Stimulated activated naive B cell treated with anti-CD40 and anti-IgM and Interleukin-4, amounts not matched to agents 10 μg/mL and 1 μg/mL and 100 μg/mL, for 72 hours (primary cell): ENCODE results near the gene L3MBTL1.

ENCODE experiments used
- ATAC-seq, 2 donors: fragments of 150-1000 bp; cut with Tn5 transposase; replicated peaks; 2 replicates each; pipeline ENCODE4 v1.10.0; 2021; ENCODE audit warnings: moderate library complexity in 1 of 2
- DNase-seq: peaks from one replicate; pipeline ENCODE4 v3.0.0; 2021
- H3K27ac Mint-ChIP-seq: one replicate; pipeline ENCODE4 v1.8.0; 2022; ENCODE audit warnings: mild to moderate bottlenecking, mixed read lengths
- H3K27me3 Mint-ChIP-seq, 2 donors: one replicate each; pipeline ENCODE4 v1.8.0; 2022; ENCODE audit warnings: mixed read lengths in 2 of 2
- H3K36me3 Mint-ChIP-seq, 2 donors: one replicate each; pipeline ENCODE4 v1.8.0; 2022; ENCODE audit warnings: mixed read lengths in 2 of 2, mild to moderate bottlenecking in 1 of 2
- H3K4me1 Mint-ChIP-seq, 2 donors: one replicate each; pipeline ENCODE4 v1.8.0; 2022; ENCODE audit warnings: mixed read lengths in 2 of 2, mild to moderate bottlenecking in 1 of 2
- H3K4me3 Mint-ChIP-seq, 2 donors: one replicate each; pipeline ENCODE4 v1.8.0; 2022; ENCODE audit warnings: mild to moderate bottlenecking in 2 of 2, mixed read lengths in 2 of 2, moderate library complexity in 1 of 2
- H3K9me3 Mint-ChIP-seq, 2 donors: one replicate each; pipeline ENCODE4 v1.8.0; 2022; ENCODE audit warnings: mixed read lengths in 2 of 2, mild to moderate bottlenecking in 1 of 2

L3MBTL1 gene

DNA sequence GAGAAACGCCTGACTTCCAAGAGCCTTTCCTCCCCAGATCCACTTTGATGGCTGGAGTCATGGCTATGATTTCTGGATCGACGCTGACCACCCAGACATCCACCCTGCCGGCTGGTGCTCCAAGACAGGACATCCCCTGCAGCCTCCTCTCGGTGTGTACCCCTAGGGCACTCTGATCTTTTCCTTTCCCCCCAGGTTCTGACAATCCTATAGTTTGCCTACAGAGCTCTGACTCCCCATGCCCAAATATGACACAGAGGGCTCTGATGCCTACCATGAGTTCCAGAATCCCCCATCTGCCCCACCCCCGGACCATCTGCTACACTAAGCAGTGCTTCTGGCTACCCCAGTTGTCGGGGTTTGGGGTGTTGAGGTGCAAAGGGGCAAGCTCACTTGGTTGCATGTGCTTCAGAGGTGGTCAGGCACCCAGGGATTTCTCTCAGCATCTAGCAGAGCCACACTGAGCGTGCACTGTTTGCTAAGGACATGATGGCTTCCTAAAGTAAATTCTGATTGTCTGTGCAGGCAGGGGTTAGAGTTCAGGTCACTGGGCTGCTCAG is 27.4 kb downstream of the L3MBTL1 start:
- Mint-ChIP-seq H3K4me1 (peaks cover 0 to 5% of the 10 kb centered on the region in 2 donors), H3K36me3 (peaks cover 4 to 7% of the 10 kb centered on the region in 2 donors), H3K27me3 (no peaks in the 10 kb centered on the region), H3K9me3 (no peaks in the 10 kb centered on the region), H3K27ac (no peak overlapping the region), H3K4me3 (no peak overlapping the region)
- ATAC-seq: no peak
- no peak for DNase-seq

DNA sequence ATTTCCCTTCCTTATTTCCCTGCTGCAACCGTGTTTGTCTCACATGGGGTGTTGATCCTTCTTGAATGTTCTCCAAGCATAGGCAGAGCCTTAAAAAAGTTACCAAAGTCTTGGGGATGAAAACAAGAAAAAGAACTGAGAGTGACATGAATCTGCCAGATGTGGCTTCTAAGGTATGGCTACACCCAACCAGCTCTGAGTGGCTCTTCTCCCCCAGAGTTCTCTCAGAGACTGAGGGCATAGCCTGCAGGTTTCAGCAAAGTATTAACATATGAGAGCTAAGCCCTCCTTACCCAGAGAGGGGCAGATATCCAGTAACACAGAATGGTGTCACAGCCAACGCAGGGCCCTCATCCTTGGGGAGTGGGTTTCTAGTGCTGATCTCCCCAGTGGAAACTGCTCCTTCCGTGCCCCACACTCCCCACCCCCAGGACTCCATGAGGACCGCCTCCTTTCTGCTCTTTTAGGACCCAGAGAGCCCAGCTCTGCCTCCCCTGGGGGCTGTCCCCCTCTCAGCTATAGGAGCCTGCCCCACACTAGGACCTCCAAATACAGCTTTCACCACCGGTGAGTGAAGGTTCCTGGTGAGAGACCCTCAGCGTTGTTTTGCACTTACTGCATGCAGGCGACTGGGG is 28.0 kb downstream of the L3MBTL1 start:
- Mint-ChIP-seq H3K9me3 (no peaks in the 10 kb centered on the region), H3K36me3 (peaks cover 7% of the 10 kb centered on the region in 2 donors), H3K4me1 (peaks cover 0 to 5% of the 10 kb centered on the region in 2 donors), H3K4me3 (no peak overlapping the region), H3K27me3 (no peaks in the 10 kb centered on the region), H3K27ac (no peak overlapping the region)
- ATAC-seq (no peak), DNase-seq (no peak)

DNA sequence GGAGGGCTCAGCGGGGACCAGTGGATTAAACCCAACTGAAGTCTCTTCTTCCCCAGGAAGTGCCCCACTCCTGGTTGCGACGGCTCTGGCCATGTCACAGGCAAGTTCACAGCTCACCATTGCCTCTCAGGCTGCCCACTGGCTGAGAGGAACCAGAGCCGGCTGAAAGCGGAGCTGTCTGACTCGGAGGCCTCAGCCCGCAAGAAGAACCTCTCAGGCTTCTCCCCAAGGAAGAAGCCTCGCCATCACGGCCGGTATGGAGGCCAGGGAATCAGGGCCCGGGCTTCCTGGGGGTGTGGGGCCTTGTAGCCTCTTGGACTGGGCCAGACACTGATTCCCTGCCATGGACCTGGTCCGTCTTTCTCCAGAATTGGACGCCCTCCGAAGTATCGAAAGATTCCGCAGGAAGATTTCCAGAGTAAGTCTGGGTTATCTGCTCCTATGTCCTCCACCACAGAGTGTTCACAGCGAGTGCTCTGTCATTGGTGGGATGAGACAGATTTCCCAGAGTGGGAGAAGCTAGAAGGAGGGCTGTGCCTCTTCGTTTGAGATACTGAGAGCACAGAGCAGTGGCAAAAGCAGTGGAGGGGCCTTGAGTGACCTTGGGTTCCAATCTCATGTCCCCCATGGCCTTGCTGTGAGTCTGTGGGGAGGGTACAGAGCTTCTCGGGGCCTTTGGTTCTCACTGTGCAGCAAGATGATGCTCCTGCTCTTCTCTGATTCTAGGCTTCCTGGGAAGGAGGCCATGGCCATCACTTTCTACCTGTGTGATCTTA is 28.7 kb downstream of the L3MBTL1 start:
- Mint-ChIP-seq H3K9me3 (no peaks in the 10 kb centered on the region), H3K27ac (peak overlapping the region; percentile 7), H3K36me3 (peaks cover 7% of the 10 kb centered on the region in 2 donors), H3K27me3 (no peaks in the 10 kb centered on the region), H3K4me1 (peaks cover 0 to 5% of the 10 kb centered on the region in 2 donors), H3K4me3 (no peak overlapping the region)
- ATAC-seq (no peak), DNase-seq (no peak)

DNA sequence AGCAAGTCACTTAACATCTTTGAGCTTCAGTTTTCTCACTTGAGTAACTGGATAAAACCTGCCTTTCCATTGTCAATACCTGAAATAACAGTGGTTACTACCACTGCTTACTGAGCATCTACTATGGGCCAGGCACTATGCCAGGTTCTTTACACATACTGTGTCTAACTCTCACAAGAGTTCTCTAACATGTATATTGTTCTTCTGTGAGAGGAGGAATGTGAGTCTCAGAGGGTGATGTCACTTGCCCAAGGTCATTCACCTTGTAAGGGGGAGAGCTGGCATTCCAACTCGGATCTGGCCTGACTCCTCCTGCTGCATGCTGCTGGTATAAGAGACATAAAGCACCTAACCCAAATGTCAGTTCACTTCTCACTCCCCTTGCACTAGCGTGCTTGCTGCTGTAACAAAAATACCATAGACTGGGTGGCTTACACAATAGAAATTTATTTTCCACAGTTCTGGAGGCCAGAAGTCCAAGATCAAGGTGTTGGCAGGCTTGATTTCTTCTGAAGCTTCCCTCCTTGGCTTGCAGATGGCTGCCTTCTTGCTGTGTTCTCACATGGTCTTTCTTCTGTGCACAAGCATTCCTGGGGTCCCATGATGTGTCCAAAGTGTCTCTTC is 29.4 kb downstream of the L3MBTL1 start:
- peaks cover 0 to 5% of the 10 kb centered on the region in 2 donors for H3K4me1 Mint-ChIP-seq
- H3K4me3 Mint-ChIP-seq: no peak overlapping the region
- ATAC-seq: no peak
- H3K9me3 Mint-ChIP-seq: no peaks in the 10 kb centered on the region
- no peak overlapping the region for H3K27ac Mint-ChIP-seq
- no peaks in the 10 kb centered on the region for H3K27me3 Mint-ChIP-seq
- no peak for DNase-seq
- peaks cover 7% of the 10 kb centered on the region in 2 donors for H3K36me3 Mint-ChIP-seq

DNA sequence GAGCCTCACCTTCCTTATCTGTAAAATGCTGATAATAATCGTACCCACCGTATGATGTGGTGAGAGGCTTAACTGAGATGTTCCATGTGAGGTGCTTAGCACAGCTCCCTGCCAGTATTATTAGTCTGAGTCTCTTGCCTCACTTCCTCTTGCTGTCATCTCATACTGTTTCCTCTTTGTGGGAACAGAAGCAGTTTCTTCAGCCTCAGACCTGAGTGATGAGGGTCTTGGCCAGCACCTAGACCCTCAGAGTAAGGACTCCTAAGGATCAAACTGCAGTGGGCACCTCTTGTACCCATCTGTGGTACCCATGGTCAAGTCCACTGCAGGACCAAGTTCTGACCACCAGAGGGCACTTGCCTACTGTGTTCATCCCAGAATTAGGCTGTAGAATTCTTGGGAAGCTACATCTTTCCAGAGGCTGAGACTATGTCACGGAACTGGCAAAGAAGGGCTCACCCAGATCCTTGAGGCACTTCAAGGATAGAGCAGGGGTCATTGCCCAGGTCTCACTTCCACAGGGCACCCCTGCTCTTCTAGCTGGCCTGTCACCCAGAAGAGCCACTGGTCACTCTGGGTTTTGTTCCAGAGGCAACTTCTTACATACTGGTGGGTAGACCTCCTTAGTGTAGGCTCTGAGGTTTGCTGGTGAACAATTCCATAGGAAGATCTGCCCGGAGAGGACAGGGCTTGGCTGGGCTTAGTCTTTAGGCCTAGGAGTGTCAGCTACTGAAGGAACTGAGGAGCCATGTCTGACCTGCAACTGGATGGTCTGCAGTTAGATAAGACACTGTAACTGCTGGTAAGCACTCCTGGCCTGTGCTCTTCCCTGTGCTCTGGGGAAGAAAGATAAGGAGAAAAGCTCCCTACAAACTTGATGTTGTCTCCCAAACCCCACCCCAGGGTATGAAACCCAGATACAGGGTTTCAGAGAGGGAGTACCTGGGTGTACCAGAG is 30.7 kb downstream of the L3MBTL1 start:
- Mint-ChIP-seq H3K9me3 (no peaks in the 10 kb centered on the region), H3K27me3 (no peaks in the 10 kb centered on the region), H3K4me1 (peaks cover 0 to 5% of the 10 kb centered on the region in 2 donors), H3K27ac (no peak overlapping the region), H3K4me3 (no peak overlapping the region), H3K36me3 (peaks cover 7% of the 10 kb centered on the region in 2 donors)
- ATAC-seq (peak; percentile 60 to 69), DNase-seq (peak; percentile 9)

DNA sequence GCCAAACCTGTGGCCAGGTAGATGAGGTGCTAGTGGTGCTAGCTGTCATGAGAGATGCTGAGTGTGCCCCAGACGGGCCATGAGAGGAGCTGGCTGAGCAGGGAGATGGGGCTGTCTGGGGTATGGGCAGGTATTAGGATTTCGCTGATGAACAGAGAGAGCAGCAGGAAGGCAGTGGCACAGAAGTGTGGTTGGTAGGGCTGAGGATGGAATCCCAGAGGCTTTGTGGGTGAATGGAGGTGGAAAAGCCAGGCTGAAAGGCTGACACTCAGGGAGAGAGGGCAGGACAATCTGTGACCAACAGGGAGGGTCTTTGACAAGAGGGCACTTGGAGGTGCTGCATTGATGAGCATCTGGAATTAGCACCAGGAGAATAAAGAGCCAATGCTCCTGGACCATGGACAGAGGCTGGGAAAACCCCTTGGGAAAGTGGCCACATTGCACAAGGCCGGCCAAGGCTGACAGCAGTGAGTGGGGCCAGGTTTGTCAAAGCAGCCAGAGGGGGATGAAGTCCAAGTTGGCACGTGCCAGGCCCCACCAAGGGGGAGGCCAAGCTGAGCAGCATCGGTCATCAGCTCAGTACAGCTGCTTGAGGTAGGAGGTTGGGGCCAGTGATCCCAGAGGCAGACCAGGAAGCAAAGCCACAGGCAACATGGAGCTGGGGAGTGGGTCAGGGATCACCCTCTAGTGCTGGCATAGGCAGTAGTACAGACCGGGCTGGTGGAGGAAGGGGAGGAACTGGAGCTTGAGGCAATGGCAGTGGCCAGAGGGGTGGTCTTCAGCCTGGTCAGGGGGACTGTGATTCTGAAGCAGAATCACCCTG is 31.6 kb downstream of the L3MBTL1 start:
- ATAC-seq (no peak), DNase-seq (no peak)
- Mint-ChIP-seq H3K27ac (no peak overlapping the region), H3K27me3 (no peaks in the 10 kb centered on the region), H3K9me3 (no peaks in the 10 kb centered on the region), H3K4me3 (no peak overlapping the region), H3K36me3 (peaks cover 7% of the 10 kb centered on the region in 2 donors), H3K4me1 (peaks cover 0 to 5% of the 10 kb centered on the region in 2 donors)

DNA sequence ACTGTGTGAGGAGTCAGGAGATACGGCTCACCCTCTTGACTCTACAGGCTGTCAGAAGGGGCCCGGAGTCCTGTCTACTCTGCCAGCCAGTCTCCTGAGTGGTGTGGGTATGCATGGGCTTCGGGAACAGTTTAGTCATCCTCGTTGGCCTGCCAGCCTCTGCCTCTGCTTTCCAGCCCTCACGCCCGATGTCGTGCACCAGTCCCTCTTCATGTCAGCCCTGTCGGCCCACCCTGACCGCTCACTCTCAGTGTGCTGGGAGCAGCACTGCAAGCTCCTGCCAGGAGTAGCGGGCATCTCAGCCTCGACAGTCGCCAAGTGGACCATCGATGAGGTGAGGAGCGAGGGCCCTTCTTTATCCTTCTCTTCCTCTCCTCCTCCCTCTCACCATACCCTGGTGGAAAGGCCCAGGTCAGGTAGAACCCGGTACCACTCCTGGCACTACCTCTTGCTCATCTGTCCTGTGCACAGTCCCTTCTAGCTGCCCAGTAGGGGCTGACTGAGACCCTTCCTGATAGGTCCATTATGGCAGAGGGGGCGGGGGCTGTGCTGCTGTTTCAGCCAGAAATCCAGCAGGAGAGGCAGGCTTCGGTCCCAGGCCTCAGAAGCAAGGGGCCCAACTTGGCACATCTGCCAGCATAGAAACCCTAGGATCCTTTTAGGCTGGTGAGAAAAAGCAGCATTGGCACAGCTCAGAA is 32.6 kb downstream of the L3MBTL1 start:
- no peaks in the 10 kb centered on the region for H3K9me3 Mint-ChIP-seq
- peaks cover 7% of the 10 kb centered on the region in 2 donors for H3K36me3 Mint-ChIP-seq
- H3K4me3 Mint-ChIP-seq: no peak overlapping the region
- no peak overlapping the region for H3K27ac Mint-ChIP-seq
- peaks cover 0 to 5% of the 10 kb centered on the region in 2 donors for H3K4me1 Mint-ChIP-seq
- H3K27me3 Mint-ChIP-seq: no peaks in the 10 kb centered on the region
- DNase-seq (no peak), ATAC-seq (no peak)

DNA sequence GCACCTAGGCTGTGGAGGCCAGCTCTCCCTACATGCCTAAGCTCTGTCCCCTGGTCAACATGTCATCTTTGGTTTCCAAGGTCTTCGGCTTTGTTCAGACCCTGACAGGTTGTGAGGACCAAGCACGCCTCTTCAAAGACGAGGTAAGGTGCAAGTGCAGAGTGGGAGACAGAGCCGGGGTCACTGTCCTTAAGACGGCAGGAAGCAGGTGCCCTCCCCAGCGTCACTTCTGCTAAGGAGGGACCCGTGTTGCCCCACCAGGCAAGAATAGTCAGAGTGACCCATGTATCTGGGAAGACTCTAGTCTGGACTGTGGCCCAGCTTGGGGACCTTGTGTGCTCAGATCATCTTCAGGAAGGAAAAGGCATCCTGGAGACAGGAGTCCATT is 33.2 kb downstream of the L3MBTL1 start:
- no peaks in the 10 kb centered on the region for H3K27me3 Mint-ChIP-seq
- no peak overlapping the region for H3K4me3 Mint-ChIP-seq
- H3K36me3 Mint-ChIP-seq: peaks cover 6 to 7% of the 10 kb centered on the region in 2 donors
- H3K9me3 Mint-ChIP-seq: no peaks in the 10 kb centered on the region
- H3K27ac Mint-ChIP-seq: no peak overlapping the region
- DNase-seq (no peak), ATAC-seq (no peak)
- H3K4me1 Mint-ChIP-seq: peaks cover 0 to 5% of the 10 kb centered on the region in 2 donors

DNA sequence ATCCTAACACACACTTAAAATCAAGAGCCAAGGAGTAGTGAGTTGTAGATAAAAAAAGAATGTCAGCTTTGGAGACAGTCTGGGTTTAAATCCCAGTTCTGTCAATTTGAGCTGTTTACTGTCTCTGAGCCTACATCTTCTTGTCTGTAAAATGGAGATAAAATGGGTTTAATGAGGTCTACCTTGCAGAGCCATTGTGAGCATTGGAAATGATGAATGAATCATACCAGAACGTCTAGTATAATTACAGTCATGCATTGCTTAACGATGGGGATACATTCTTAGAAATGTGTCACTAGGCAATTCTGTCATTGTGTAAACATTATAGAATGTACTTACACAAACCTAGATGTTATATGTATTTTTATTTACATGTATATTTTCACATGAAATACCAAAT is 33.7 kb downstream of the L3MBTL1 start:
- ATAC-seq (no peak), DNase-seq (no peak)
- Mint-ChIP-seq H3K9me3 (no peaks in the 10 kb centered on the region), H3K27ac (no peak overlapping the region), H3K4me3 (no peak overlapping the region), H3K27me3 (no peaks in the 10 kb centered on the region), H3K4me1 (peaks cover 0 to 5% of the 10 kb centered on the region in 2 donors), H3K36me3 (peaks cover 4 to 11% of the 10 kb centered on the region in 2 donors)

DNA sequence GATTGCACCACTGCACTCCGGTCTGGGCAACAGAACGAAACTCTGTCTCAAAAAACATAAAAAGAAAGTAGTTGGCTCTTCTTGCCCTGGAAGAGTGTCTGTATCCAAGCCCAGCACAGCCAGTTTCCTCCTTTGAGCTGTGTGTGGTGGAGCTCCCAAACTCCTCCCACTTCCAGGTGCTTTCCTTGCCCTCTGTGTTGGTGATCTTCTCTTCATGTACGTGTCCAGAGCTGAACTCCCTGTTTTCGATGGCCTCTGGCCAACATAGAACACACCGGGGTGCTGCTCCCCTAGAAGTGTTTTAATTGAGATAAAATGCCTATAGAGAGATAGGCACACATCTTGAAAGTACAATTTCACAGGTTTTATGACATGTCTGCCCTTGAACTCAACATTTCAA is 34.7 kb downstream of the L3MBTL1 start:
- H3K36me3 Mint-ChIP-seq: peaks cover 5 to 17% of the 10 kb centered on the region in 2 donors
- no peak for ATAC-seq
- peaks cover 0 to under 1% of the 10 kb centered on the region in 2 donors for H3K9me3 Mint-ChIP-seq
- H3K4me1 Mint-ChIP-seq: peaks cover 0 to 5% of the 10 kb centered on the region in 2 donors
- DNase-seq: no peak
- no peak overlapping the region for H3K27ac Mint-ChIP-seq
- H3K27me3 Mint-ChIP-seq: no peaks in the 10 kb centered on the region
- H3K4me3 Mint-ChIP-seq: no peak overlapping the region

DNA sequence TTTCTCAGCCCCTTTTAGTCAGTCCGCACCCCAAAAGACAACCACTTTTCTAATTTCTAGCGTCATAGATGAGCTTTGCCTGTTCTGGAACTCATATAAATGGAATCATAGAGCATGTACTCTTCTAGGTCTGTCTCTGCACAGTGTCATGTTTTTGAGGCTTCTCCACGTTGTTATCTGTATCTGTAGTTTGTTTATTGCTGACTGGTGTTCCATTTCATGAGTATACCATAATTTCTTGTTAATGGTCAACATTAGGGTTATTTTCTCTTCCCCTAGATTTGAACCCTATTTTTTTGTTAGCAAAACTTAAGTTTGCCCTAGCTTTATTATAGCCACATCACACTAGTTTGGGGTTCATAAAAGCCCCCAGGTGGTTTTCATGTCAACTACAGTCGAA is 35.2 kb downstream of the L3MBTL1 start:
- peaks cover 4% of the 10 kb centered on the region in 2 donors for H3K9me3 Mint-ChIP-seq
- no peaks in the 10 kb centered on the region for H3K27me3 Mint-ChIP-seq
- no peak overlapping the region for H3K4me3 Mint-ChIP-seq
- ATAC-seq (no peak), DNase-seq (no peak)
- H3K4me1 Mint-ChIP-seq: peaks cover 0 to 5% of the 10 kb centered on the region in 2 donors
- H3K36me3 Mint-ChIP-seq: peaks cover 9 to 22% of the 10 kb centered on the region in 2 donors
- H3K27ac Mint-ChIP-seq: no peak overlapping the region

DNA sequence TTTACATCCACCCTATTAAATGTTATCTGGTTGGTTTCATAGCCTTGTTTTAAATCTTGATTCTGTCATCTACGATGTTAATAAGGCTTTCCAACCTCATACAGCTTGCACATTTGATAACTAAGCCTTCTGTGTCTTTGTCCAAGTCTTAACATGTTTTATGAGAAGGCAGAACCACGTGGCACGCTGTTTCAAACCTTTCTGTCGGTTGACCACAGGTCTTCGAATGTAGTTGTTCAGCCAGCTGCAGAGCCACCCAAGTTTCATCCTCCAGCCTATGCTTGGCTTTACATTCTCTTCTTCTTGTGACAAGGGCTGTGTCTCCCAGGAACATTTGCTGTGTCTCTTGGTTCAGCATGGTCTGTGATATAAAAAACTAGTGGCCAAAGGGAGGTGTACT is 35.6 kb downstream of the L3MBTL1 start:
- no peak overlapping the region for H3K4me3 Mint-ChIP-seq
- no peak overlapping the region for H3K27ac Mint-ChIP-seq
- H3K9me3 Mint-ChIP-seq: peaks cover 4% of the 10 kb centered on the region in 2 donors

More for the DNA sequence above, 35.6 kb downstream of the L3MBTL1 start:
- DNase-seq (no peak), ATAC-seq (no peak)
- Mint-ChIP-seq H3K27me3 (no peaks in the 10 kb centered on the region), H3K4me1 (peaks cover 0 to under 1% of the 10 kb centered on the region in 2 donors), H3K36me3 (peaks cover 14 to 27% of the 10 kb centered on the region in 2 donors)
